Heart right ventricle (tissue), 16 donors: ENCODE results near the gene SPARC. TPM values are rescaled to one million over a fixed set of nuclear protein-coding genes. Genes with fewer than 3 reads are reported as not detected.

Source experiments
- ATAC-seq, 8 donors: fragments of 200-7000 bp; cut with Tn5 transposase; one replicate each; pipeline ENCODE4 v1.9.1; 2020; ENCODE audit warnings: mild to moderate bottlenecking in 8 of 8, moderate library complexity in 8 of 8, moderate number of reproducible peaks in 1 of 8
- DNase-seq, 2 donors: peaks; one replicate each; pipeline ENCODE4 v3.0.0-alpha.2; 2020
- H3K27ac ChIP-seq, 10 donors: fragments of 200-600 bp; sonication (generic) in 2 of 10; one replicate each; pipeline versions ENCODE4 v1.5.0 to v1.8.0; 2020 to 2022; ENCODE audit warnings: mild to moderate bottlenecking in 3 of 10
- H3K27me3 ChIP-seq, 7 donors: fragments of 200-600 bp; one replicate each; pipeline ENCODE4 v1.8.0; 2021 to 2022; ENCODE audit warnings: mild to moderate bottlenecking in 2 of 7
- H3K36me3 ChIP-seq, 9 donors: fragments of 200-600 bp; sonication (generic) in 1 of 9; one replicate each; pipeline versions ENCODE4 v1.5.0 to v1.8.0; 2020 to 2022; ENCODE audit warnings: mild to moderate bottlenecking in 2 of 9
- H3K4me1 ChIP-seq, 9 donors: fragments of 200-600 bp; sonication (generic) in 1 of 9; one replicate each; pipeline versions ENCODE4 v1.5.0 to v1.8.0; 2020 to 2022; ENCODE audit warnings: mild to moderate bottlenecking in 4 of 9
- H3K4me3 ChIP-seq, 10 donors: fragments of 200-600 bp; sonication (generic) in 2 of 10; one replicate each; pipeline versions ENCODE4 v1.5.0 to v1.8.0; 2020 to 2022; ENCODE audit warnings: mild to moderate bottlenecking in 7 of 10, moderate library complexity in 2 of 10
- H3K9me3 ChIP-seq, 11 donors: fragments of 200-600 bp in 10 of 11; sonication (generic) in 2 of 11; one replicate each; pipeline versions ENCODE4 v1.5.0 to v1.8.0; 2013 to 2022; ENCODE audit warnings: mild to moderate bottlenecking in 2 of 11, control low read depth in 1 of 11, moderate library complexity in 1 of 11
- WGBS, 2 donors: extraction: QIAGEN DNeasy Blood & Tissue Kit; methylation state at CpG; one replicate each; pipeline ENCODE4 v1.1.7; 2013; ENCODE audit warnings: inconsistent platforms in 1 of 2; 5-methylcytosine and 5-hydroxymethylcytosine counted together
- intact Hi-C, 10 donors: fragments of 100-400 bp; cut with DNase I; formaldehyde crosslinking; loops; one replicate each; pipeline versions ENCODE4 v1.11.1 to v1.14.2; 2022
- polyA plus RNA-seq, 2 donors: library from polyadenylated mRNA; stranded (reverse); fragments of 200-250 nt; gene quantifications; one replicate each; pipeline ENCODE4 v1.2.3, GENCODE V29; 2013
- total RNA-seq, 10 donors: library from RNA; stranded (reverse); fragmentation: NEBNext Ultra II Directional in 3 of 10; extraction: Animal tissue kit (Norgen Biotek cat#: 25700) in 3 of 10; gene quantifications; one replicate each; pipeline versions ENCODE4 v1.2.1 to v1.2.4, GENCODE V29; 2021 to 2023
- TF ChIP-seq, protein P1 (sequence below), 9 donors: fragments of 200-600 bp; sonication (generic) in 2 of 9; IDR thresholded peaks; one replicate each; pipeline versions ENCODE4 v1.5.0 to v1.8.0; 2021 to 2022; ENCODE audit warnings: antibody characterized with exemption in 9 of 9, mild to moderate bottlenecking in 5 of 9, moderate library complexity in 1 of 9
- donor health status: Arrhythmogenic right ventricular cardiomyopathy.
- donor health status: ischemic (EF 13 %, LVEDD 7.1; RV severe dilation, severe dysfunction).
- donor health status: healthy with polysubstance abuse.
- donor health status: DM: no; HTN: yes; CAD: no.
- donor health status: DM: no; HTN: no; CAD: no.
- donor health status: ischemic (EF 25% LVEDD 6.9; RV normal size, moderate dysfunction).
- donor health status: ischemic (EF 25% LVEDD 5.7; RV mildly dilated, moderate dysfunction).
- donor health status: healthy.
- donor health status: DM: yes; HTN: yes; CAD: no.
- donor health status: Ischemic cardiomyopathy.
- donor health status: ischemic (EF 35%, LVEDD 5.7; RV mildly dilated, moderate dysfunction).
- donor health status: nonischemic (EF 11% LVEDD 7.7; RV severe dilation, severe dysfunction).
- donor health status: DM: yes; HTN: yes; CAD: no.
- donor health status: PGD.
- donor health status: ischemic (EF 29% LVEDD 5.4; RV normal size, mild dysfunction).
- donor health status: nonischemic (EF 23%, LVEDD 6.1; RV moderate dilation, normal function).

Gene SPARC
- total and polyA plus RNA-seq, 12 donors, result 144 to 1,135 (median 456) TPM

DNA sequence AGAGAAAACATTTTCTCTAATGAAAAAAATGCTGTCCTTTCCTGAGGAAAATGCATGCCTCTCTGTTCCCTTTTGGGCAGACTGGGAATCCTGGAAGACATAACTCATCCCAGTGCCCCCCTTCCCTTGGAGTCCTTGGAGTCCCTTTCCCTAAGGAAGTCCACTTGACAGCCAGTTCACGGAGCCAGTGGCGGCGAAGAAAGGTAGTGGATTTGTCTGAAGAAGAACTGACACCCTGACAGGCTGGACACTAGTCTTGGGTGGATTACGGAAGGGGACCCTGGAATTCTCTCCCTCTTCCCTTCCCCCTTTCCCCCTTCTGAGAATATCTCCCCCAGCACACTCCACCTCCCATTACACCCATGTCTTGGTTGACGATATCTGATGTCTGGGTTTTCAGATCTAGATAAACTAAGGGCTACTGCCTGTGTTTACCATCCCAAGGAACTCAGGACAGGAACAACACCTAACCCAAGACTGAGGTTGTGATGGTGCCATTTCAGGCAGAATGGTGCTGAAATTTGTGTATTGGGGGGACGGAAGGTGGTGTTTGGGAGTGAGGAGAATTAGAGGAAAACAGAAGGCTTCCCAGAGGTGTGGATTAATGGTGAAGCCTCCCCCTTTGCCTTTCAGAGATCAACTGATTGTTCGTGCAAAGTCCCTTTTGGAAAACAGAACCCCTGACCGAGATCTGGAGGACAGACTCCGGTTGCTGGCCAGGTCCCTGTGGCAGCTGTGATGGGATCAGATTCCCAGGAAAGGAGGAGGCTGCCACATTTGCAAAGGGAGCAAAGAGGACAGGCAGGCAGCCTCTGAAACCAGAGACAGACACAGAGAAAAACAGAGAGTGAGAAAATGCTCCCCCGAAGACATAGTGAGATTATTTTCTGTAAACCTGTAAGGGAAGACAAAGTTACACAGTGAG is 704 bp downstream of the SPARC start:
- 23 to 36% methylated on average over 10 of the region's 10 CpGs for whole genome bisulfite sequencing, 2 donors
- no peaks in the 10 kb centered on the region for H3K9me3 ChIP-seq
- ATAC-seq (peak in 3 of 8 donors; percentile 4 to 25 (median 22)), DNase-seq (no peak)
- H3K4me1 ChIP-seq, result peaks cover 3 to 59% (median 50%) of the 10 kb centered on the region in 9 donors
- peak overlapping the region; percentile 57 to 78 (median 70) for H3K4me3 ChIP-seq
- peaks cover 0 to 22% (median 0%) of the 10 kb centered on the region in 9 donors for H3K36me3 ChIP-seq
- H3K27me3 ChIP-seq, result peaks cover 0 to 10% (median 0%) of the 10 kb centered on the region in 7 donors
- intact Hi-C loops, result loop anchor here in 1 of 10 donors (2.0 kb wide), 1 partner anchor 23 kb away; no protein-coding TSS in a partner anchor
- H3K27ac ChIP-seq, result peak overlapping the region; percentile 84 to 95 (median 91)
- TF ChIP-seq, protein P1, sequence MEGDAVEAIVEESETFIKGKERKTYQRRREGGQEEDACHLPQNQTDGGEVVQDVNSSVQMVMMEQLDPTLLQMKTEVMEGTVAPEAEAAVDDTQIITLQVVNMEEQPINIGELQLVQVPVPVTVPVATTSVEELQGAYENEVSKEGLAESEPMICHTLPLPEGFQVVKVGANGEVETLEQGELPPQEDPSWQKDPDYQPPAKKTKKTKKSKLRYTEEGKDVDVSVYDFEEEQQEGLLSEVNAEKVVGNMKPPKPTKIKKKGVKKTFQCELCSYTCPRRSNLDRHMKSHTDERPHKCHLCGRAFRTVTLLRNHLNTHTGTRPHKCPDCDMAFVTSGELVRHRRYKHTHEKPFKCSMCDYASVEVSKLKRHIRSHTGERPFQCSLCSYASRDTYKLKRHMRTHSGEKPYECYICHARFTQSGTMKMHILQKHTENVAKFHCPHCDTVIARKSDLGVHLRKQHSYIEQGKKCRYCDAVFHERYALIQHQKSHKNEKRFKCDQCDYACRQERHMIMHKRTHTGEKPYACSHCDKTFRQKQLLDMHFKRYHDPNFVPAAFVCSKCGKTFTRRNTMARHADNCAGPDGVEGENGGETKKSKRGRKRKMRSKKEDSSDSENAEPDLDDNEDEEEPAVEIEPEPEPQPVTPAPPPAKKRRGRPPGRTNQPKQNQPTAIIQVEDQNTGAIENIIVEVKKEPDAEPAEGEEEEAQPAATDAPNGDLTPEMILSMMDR (IDR thresholded peaks at IDR 0.05), result no peak

DNA sequence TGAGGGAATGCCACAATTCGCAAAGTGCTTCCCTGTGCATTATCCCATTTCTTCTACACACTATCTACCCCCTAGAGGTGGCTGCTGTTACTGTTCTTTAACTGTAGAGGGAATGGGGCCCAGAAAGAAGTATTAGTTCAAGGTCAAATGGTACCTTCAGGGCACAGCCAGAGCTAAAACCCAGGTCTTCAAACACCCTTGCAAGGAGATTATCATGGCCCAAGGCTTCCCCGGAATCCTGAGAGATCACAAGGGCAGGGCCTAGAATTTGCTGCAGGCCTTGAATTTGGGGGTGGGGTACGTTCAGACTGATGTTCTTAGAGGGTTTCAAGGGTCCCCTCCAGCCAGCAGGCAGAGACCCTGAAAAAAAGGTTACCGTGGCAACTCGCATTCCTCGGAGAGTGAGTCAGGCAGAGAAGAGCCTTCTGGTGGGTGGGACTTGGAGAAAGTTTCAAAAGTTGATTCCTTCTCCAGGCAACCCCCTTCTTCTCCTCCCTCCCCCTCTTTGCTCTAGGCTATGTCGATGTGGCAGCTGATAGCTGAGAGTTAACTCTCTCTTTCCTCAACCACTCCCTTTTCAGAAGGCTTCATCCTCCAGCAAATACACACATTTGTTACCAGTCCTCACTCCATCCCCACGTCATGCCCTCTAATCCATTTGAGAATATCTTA is 1.9 kb downstream of the SPARC start:
- intact Hi-C loops, result no loop called here
- 34 to 48% methylated on average over 8 of the region's 8 CpGs for WGBS, 2 donors
- H3K27me3 ChIP-seq, result peaks cover 0 to 10% (median 0%) of the 10 kb centered on the region in 7 donors
- TF ChIP-seq, protein P1 (IDR thresholded peaks at IDR 0.05), result peak in 6 of 9 donors; percentile 11 to 29 (median 22)
- H3K36me3 ChIP-seq, result peaks cover 0 to 30% (median 0%) of the 10 kb centered on the region in 9 donors
- H3K4me3 ChIP-seq, result peak overlapping the region; percentile 57 to 78 (median 70)
- peak overlapping the region; percentile 84 to 95 (median 91) for H3K27ac ChIP-seq
- H3K4me1 ChIP-seq, result peaks cover 3 to 65% (median 56%) of the 10 kb centered on the region in 9 donors
- H3K9me3 ChIP-seq, result no peaks in the 10 kb centered on the region
- DNase-seq, result peak in 1 of 2 donors; percentile 79
- peak; percentile 35 to 70 (median 60) for ATAC-seq

DNA sequence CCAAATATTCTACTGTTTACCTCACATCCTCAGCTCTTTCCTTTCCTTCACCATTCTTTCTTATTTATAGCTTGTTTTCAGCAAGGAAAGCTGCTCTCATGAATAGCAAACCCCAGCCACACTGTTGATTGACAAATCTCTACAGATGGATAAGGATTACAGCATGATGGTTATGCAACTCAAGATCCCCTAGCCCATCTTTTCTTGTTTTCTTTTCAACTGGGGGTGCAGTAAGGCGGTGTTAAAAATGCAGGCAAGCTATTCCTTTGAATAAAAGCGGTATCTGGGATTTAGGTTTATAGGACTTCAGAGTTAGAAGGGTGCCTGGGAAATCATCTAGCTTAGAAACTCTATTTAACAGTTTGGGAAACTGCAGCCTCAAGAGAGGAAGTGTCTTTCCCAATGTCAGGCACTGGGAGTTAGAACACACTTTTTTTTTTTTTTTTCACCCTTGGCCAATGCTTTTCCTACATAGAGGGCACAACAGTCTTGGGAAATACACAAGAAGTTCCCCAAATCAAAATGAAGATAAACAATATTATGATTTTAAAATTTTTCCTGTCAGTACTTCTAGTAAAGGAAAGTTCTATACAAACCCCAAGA is 2.6 kb downstream of the SPARC start:
- TF ChIP-seq, protein P1 (IDR thresholded peaks at IDR 0.05), result no peak
- no peak for DNase-seq
- ATAC-seq, result no peak
- Histone ChIP-seq H3K36me3 (peaks cover 0 to 30% (median 0%) of the 10 kb centered on the region in 9 donors), H3K4me1 (peaks cover 9 to 72% (median 62%) of the 10 kb centered on the region in 9 donors), H3K9me3 (no peaks in the 10 kb centered on the region), H3K27me3 (peaks cover 0 to 10% (median 0%) of the 10 kb centered on the region in 7 donors), H3K4me3 (peak overlapping the region in 9 of 10 donors; percentile 61 to 78 (median 70)), H3K27ac (peak overlapping the region in 9 of 10 donors; percentile 84 to 95 (median 92))
- WGBS, 2 donors, result 65 to 67% methylated on average over 2 of the region's 2 CpGs
- intact Hi-C loops, result loop anchor here in 1 of 10 donors (2.0 kb wide), 1 partner anchor 19 kb away; no protein-coding TSS in a partner anchor
